NCI-H1048 (cell line): ENCODE results near the gene SLCO2A1.

Source experiments
- DNase-seq: peaks from one replicate; lab custom pipeline; 2025; lab: John Stamatoyannopoulos, UW

The SLCO2A1 gene

GRCh38 chr3:134034005-134034785 lies 4.5 kb upstream of the SLCO2A1 start:
- DNase-seq = no peak

DNA sequence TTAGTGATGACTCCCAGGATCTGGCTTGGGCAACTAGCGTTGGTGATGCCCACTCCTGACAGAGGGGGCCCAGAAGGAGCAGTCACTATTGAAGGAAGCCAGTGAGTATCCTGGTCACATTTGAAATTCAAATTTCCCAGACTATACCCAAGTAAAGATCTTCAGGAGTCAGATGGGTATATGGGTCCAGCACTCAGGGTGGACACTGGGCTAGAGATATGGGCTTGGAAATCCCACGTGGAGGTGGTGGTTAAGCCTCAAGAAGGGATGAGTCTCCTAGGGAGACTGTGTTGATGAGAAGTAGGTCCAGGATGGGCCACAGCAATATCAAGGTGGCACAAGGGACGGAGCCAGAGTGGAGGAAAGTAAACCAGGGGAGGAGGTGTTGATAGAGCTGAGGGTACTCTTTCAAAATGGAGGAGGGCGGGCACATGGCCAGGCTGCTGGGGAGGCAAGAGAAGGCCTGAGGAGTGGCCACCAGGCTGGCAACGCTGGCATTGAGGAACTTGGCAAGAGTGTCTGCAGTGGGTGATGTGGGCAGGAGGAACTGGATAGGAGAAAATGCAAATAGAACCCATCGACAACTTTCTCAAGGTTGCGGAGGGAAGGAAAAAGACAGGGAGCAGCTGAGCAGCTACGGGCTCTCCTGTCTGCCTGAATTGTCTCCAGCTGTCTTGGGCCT lies 3.7 kb upstream of the SLCO2A1 start:
- DNase-seq = no peak

GRCh38 chr3:134031348-134031915 lies 1.7 kb upstream of the SLCO2A1 start:
- DNase-seq = no peak

GRCh38 chr3:134030379-134031347 lies 938 bp upstream of the SLCO2A1 start:
- DNase-seq = no peak

DNA sequence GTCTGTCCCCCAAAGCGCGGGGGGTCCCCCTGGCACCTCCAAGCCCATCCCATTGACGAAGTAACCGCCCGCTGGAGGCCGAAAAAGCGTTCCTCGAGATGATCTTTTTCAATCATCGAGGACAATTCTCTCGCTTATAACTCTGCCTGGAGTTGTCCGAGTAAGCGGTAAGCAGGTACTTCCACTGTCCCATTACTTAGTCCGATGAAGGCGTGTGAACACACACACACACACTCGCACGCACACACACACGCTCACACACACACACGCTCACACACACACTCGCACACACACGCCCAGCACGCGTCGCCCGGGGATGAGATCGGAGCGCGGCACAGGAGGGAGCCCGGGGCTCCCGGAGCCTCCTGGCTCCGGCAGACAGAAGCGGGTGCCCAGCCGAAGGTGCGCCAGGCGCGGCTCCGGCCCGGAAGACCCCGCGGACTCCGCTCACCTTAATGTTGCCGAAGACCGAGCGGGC lies 430 bp downstream of the SLCO2A1 start:
- DNase-seq = no peak

DNA sequence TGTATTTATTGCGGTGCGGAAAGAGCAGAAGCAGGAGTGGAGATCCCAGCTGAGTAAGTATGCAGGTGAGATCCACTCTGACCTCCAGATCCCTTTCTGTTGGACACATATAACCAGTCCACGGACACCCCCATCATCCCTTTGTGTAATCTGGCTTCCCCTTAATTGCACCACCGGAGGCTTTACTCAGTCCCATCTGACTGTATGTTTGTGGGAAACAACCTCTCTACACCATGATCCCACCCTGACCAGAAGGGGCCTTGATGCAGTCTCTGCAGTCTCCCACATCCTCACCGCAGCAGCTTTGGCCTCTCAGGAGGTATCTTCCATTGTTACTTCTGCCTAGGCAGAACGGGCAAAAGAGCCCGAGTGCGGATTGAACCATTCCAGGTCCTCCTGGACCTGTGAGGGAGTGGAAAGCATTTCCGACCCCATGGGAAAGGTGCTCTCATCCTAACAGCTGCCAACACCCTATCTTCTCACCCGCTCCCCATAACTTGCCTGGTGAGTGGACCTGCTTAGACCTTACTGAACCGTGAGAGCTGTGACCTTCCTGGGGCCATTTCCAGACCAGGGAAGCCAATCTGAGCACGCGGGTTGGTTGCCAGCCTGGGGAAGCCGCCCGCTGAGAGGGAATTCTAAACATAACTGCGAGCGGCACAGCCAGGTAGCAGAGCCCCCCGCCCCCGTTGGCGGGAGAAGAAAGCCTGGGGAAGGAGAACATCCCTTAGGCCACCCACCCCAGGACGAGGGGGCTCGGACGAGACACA lies 1.1 kb downstream of the SLCO2A1 start:
- no peak for DNase-seq

- DNase-seq = no peak
Observed at GRCh38 chr3:134027631-134028030, 2.1 kb downstream of the SLCO2A1 start.

- DNase-seq = no peak
Observed at GRCh38 chr3:134020135-134020680, 9.5 kb downstream of the SLCO2A1 start.

- no peak for DNase-seq
Observed at GRCh38 chr3:134018850-134019249, 10.9 kb downstream of the SLCO2A1 start.

DNA sequence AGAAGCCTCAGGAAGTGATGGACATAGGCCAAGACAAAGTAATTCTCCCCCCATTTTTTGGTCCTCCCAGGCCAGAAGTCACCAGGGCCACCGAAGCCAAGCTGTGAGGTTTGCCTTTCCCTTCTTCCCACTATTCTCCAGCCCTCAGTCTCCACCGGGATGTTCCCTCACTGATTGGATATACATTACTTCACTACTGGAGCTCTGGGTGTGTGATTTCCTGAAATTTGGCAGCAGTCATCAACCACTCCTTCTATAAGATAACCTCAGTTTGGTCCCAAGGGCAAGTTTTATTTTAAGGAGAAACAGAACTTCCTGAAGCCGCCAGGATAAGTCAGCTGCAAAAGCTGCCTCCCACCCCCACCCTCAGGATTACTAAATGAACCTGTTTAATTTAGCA lies 11.3 kb downstream of the SLCO2A1 start:
- DNase-seq = no peak

DNA sequence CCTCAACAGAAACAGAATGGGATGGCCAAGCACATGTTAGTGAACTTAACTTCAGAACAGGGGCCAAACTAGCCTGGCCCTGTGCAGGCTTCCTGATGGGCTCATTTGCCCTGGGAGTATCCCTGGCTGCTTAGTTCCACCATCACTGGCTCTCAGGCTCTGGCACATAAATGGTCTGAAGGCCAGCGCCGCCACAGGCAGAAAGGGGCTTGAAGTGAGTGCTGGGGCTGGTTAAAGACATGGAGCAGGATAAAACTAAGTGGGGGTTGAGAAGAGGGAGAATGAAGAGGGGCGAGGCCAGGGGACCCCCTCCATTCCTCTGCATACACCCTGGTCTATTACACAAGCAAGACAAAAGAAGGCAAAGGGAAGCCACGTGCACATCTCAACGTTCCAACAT lies 12.2 kb downstream of the SLCO2A1 start:
- no peak for DNase-seq

DNA sequence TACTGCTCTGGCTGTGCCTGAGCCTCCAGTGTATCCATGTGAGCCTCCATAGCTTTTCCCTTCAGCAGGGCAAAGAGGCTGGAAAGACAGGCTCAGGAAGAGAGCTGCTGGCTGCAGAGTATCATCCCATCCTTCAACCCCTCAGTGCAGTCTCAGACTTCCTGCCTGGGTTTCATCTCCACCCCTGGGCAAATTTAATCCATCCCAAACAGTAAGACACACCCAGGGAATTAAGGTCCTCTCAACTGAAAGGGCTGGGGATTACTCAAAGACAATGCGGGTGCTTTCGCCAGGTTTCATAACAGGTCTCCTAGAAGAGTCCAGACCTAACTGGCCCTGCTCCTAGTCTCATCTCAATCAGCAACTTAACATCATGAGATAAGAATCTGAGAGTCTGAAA lies 15.5 kb downstream of the SLCO2A1 start:
- DNase-seq = no peak

DNA sequence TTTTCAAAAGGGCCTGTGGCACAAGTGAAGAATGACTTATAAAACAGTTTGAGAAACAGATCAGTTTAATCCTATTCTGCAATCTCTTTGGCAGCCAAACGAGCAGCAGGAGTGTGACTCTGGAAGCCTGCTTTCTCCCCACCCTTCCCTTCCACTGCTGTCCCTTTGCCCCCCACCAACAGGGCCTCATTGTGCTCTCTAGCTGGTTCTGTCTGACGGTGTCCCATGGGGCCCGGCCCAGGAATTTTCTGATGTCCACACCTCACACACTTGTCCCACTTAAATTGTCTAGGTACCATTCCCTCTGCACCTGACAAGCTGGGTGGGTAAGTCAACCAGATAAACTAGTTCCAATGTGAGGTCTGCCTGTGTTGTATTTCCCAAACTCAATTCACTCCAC lies 16.4 kb downstream of the SLCO2A1 start:
- DNase-seq = no peak

DNA sequence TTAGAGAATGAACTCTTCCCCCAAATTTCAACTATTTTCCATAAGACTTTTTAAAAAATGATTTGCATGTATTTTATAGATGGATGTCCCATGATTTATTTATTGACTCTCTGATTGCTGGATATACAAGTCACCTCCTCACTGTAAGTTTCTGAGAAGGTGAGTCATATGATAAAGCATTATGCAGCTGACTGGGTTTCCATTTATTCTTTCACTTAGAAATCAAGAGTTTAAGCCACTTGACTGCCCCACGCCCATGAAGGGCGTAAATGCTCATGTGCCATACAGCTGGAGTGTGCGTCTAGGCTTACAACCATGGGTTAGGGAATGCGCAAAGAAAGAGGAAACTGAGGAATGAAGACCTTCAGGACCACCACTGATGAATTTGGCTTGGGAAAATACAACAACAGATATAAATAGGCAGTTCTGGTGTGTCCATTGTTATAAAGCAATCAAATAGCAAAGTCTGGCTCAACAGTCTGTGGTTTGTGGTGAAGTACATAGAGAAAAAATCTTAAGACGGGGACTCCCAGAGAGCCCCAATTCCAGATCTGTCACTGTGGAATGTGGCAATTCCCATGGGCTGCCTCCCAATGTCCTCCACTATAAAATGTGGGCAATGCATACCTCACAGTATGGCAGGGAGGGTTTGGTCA lies 20.3 kb downstream of the SLCO2A1 start:
- DNase-seq = no peak

DNA sequence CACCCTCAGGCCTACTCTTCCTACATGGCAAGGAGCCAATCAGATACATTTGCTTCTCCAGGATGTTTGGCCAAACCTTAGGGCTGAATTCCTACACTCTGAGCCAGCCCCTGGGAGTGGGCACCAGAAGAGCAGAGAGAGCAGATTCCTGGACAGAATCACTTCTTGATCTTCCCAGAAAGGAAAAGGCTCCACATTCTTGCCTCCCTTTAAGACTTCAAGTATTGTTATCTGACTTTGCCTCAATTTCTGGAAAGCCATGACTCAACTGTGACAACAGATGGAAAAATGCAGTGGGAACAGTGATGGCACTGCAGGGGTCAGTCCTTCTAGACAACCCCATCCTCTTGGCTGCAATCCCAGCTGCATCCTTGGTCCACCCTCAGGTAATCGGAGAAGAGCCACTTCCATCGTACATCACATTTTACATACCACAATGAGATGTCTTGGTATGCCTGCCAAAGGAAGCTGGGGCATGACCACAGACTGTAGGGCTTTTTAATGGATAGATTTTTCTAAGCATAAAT lies 21.0 kb downstream of the SLCO2A1 start:
- no peak for DNase-seq

DNA sequence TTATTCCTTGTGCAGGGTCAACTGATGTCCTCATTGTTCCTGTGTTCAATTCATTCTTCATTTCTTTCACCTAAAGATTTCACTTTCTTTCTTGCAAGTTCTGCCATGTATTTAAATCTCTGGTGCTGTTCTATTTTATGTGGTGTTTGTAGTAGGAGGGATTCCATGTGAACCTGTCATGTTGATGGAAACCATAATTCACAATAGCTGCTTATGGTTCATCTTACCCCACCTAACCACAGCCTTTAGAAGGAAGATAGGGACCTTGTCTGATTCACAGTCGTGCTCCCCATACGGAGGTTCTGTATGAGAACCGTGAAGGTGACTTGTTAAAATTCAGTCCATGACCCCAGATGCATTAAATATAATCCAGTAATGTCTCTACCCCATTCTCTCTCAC lies 21.9 kb downstream of the SLCO2A1 start:
- DNase-seq = no peak

DNA sequence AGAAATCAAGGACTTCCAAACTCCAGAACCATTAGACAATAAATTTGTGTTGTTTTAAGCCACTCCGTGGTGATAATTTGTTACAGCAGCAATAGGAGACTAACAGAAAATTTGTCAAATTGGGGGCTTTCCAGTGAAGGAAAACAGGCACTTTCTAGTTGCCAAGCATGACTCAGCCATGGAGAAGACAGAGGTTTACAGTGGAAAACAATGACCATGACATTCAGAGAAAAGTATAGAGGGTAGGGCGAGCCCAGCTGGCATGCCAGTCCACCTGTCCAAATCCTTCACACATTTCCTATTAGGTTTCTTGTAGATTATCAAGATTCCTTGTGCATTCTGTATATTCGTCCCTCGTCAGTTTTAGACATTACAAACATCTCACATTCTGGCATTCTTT lies 24.9 kb downstream of the SLCO2A1 start:
- DNase-seq = no peak

DNA sequence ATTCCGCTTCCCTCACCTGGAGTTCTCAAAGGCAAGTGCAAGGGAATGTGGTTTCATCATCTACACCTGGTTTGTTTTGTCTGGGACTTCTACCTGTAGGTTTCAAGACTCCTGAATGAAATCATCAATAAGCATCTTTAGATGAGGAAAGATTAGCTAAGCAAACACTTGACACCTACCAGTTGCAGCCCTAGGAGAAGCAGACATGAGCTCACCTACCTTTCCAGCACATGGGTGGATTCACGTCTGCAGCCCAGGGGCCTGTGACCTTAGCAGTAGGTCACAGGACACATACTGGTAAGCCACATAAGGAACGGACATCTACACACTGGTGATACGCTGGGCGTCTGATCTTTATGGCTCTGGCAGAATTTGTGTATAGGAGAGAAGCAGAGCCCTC lies 26.7 kb downstream of the SLCO2A1 start:
- DNase-seq = no peak

GRCh38 chr3:134002306-134002705 lies 27.4 kb downstream of the SLCO2A1 start:
- DNase-seq = no peak

DNA sequence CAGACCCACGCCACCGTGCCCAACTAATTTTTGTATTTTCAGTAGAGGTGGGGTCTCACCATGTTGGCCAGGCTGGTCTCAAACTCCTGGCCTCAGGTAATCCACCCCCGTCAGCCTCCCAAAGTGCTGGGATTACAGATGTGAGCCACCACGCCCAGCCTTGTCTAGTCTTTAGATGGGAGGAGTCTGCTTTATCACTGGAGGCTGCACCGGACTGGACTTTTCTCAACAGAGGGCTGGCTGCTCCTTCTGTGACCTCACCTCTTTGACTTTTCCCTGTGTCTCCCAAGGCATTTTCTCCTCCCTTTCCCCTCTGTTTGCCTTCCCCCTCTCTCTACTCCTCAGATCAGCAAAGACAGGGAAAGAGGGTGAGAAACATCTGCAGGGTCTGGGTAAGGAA lies 28.5 kb downstream of the SLCO2A1 start:
- no peak for DNase-seq
